Sigmoid colon (tissue), 3 donors: ENCODE data around the gene OR7C1.
"Not testable (repeated sequence)": the region's sequence is repeated elsewhere in the genome, so short reads cannot be mapped to it uniquely, and the experiment has no call there.

Experiments
- POLR2A ChIP-seq, 2 donors: fragments of 450-650 bp; IDR thresholded peaks; one replicate each; pipeline ENCODE4 v1.6.1; 2016; ENCODE audit warnings: antibody characterized with exemption in 2 of 2, mild to moderate bottlenecking in 2 of 2, moderate library complexity in 2 of 2
- TF ChIP-seq, protein P1 (sequence below), 4 experiments: fragments of 450-650 bp in 3 of 4; fragments of 200-600 bp in 1 of 4; IDR thresholded peaks; one replicate each; pipeline ENCODE4 v1.5.1; 2016 to 2019; ENCODE audit warnings: antibody characterized with exemption in 4 of 4, mild to moderate bottlenecking in 3 of 4, moderate library complexity in 2 of 4

DNA sequence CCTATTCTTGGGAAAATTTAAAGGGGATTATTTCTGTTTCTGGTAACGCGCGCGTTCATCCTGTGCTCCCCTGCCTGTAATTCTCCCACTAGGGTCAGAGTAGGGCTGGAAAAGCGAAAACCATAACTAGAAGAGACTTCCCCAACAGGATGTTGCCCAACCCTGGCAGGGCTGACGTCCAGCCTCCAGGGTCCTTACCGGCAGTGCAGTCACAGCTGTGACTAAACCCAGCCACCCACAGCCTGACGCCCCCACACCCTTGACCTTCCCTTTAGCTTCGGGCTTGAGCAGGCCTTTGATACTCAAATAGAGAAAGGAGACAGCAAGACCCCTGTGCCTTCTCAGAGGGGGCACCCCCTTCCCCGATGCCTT lies 50.3 kb downstream of the OR7C1 start:
- TF ChIP-seq, protein P1, sequence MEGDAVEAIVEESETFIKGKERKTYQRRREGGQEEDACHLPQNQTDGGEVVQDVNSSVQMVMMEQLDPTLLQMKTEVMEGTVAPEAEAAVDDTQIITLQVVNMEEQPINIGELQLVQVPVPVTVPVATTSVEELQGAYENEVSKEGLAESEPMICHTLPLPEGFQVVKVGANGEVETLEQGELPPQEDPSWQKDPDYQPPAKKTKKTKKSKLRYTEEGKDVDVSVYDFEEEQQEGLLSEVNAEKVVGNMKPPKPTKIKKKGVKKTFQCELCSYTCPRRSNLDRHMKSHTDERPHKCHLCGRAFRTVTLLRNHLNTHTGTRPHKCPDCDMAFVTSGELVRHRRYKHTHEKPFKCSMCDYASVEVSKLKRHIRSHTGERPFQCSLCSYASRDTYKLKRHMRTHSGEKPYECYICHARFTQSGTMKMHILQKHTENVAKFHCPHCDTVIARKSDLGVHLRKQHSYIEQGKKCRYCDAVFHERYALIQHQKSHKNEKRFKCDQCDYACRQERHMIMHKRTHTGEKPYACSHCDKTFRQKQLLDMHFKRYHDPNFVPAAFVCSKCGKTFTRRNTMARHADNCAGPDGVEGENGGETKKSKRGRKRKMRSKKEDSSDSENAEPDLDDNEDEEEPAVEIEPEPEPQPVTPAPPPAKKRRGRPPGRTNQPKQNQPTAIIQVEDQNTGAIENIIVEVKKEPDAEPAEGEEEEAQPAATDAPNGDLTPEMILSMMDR (IDR thresholded peaks at IDR 0.05), result not testable (repeated sequence)
- TF ChIP-seq POLR2A (IDR thresholded peaks at IDR 0.05), result not testable (repeated sequence)
